NCI-H1436 (cell line): Measurements from ENCODE around the gene RNF11.
"Not testable (repeated sequence)": the region's sequence is repeated elsewhere in the genome, so short reads cannot be mapped to it uniquely, and the experiment has no call there.

ENCODE experiments used
- DNase-seq: peaks from one replicate; lab custom pipeline; 2025; lab: John Stamatoyannopoulos, UW

RNF11 gene

DNA sequence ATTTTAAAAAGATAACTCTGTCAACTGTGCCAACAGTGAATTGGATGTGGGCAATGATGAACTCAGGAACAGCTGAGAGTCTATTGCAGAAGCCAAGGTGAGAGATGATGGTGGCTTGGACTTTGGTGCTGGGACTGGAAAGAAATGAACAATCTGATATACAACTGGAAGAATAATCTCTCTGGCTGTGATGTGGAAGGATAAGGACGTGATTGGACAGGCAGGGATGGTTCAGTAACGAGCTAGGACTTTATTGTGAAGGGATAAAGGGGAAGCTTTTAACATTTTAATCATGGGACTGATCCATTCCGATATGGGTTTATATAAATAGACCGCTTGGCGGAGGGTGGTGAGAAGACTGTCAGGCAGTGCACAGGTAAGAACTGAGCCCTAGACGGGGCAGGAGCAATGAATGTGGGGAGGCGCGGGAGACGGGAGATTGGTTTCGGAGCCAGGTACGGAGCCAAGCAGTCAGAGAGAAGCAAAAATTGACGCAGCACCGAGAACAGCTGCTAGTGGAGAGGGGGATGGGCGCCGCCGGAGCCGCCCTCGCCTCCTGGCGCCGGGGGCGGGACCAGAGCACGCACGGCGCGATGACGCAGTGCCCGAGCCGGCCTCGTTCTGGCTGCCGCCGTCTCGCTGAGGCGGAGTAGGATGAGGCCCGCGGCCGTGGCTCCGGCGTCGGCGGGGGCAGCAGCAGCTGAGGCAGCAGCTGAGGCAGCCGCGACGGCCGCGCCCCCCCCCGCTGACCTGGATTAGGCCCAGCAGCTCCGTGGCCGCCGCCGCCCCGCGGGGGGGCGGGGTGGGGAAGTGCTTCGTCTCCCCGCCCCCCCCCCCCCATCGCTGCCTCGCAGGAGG, at the start of gene RNF11:
TSS of gene RNF11 (plus strand) at position 601 of the 858 bp plus-strand sequence. CDS start 484 bp downstream, outside the sequence.
- peak; percentile 91 for DNase-seq

GRCh38 chr1:51188230-51188629, 47.8 kb upstream of the RNF11 start:
- no peak for DNase-seq

GRCh38 chr1:51189421-51190073, 46.5 kb upstream of the RNF11 start:
- DNase-seq = peak; percentile 58

- no peak for DNase-seq
Observed at GRCh38 chr1:51190961-51191360, 45.1 kb upstream of the RNF11 start.

- DNase-seq = peak; percentile 64
Observed at GRCh38 chr1:51192213-51192843, 43.7 kb upstream of the RNF11 start.

- no peak for DNase-seq
Observed at GRCh38 chr1:51193564-51193963, 42.5 kb upstream of the RNF11 start.

DNA sequence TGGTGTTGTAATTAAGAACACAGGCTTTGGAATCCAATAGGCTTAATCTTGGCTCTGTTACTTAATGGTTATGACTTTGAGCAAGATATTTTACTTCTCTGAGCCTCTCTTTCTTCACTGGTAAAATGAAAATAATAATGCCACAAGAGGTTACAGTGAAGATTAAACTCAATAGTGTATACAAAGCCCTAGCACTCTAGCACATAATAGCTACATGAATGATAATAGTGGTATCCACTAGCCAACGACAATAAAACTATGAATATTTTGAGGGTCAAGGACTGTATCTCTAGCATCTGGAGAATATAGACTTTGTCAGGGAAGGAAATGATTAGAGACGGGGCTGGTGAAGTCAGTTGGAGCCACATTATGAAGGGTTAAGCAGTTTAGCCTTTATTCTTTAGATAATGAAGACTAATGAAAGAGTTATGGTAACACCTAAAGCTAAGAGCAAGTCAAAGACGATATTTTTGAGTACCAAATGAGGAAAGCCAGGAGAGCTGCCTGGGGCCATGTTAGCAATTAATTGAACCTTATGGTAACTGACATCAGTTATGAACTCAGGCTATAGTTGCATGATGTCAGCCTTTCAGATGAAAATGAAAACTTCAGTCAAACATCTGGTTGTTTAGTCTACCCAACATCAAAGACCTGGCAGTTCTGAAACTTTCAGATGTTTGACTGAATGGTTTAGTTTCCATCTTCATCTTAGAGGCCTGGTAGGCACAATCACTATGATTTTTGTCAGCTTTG, 32.8 kb upstream of the RNF11 start:
- DNase-seq = no peak

- DNase-seq = no peak
Observed at GRCh38 chr1:51203874-51204245, 32.2 kb upstream of the RNF11 start.

- DNase-seq = no peak
Observed at GRCh38 chr1:51210055-51210454, 26.0 kb upstream of the RNF11 start.

DNA sequence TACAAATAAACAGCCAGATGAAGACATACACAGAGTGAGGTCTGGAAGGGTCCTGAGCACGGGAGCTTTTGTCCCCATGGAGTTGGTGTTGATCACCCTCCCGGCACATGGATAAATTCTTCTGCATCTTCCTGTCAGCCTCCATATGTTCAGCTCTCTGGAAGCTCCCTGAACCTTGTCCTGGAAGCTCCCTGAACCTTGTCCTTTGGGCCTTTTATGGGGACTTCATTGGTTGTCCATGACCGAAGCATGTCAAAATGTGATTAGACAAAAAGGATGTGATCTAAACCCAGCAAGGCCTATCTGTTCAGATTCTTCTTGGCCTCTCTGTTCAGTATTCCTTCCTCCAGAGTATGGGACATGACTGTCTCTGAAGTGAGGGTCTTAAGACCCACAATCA, 25.4 kb upstream of the RNF11 start:
- DNase-seq = no peak

DNA sequence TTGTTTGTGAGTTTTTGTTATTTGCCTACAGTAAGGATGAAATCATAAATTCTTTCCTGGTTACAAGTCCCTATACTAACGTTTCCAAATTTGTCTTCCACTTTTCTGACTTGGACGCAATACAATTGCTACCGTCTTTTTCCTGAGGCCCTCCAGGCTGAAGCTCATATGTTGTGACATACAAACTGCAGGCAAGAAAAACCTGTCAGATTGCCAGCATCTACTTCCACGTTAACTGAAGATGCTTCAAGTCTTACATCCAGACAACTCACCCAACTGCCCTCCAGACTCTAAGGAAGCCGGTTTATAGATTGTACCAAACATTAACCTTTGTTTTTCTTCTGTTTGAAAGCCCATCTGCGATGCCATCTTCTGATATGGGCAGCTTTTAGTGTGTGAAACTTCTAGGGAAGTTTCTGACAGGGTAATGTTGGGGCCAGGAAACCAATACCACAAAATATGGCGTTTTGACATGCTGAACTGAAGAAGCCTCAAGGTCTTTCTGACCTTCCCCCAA, 21.4 kb upstream of the RNF11 start:
- DNase-seq = no peak

DNA sequence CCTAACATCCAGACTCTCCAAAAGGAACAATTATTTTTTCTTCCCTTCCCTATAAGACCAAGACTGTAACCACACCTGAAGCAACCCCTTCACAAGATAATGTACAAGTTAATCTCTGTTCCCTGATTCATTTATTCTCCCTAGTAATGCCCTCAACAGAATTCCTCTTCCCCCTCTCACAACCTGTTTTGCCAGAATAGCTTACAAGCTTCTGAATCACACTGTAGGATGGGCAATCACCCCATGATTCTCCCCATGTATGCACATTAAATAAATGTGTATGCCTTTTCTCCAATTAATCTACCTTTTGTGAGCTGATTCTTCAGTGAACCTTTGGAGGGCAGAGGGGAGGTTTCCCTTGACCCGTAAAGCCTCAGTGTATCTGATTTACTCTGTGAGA, 20.9 kb upstream of the RNF11 start:
- DNase-seq = no peak

GRCh38 chr1:51216631-51217030, 19.4 kb upstream of the RNF11 start:
- DNase-seq = no peak

- no peak for DNase-seq
Observed at GRCh38 chr1:51217101-51217500, 19.0 kb upstream of the RNF11 start.

GRCh38 chr1:51218570-51218969, 17.5 kb upstream of the RNF11 start:
- no peak for DNase-seq

GRCh38 chr1:51219022-51219421, 17.1 kb upstream of the RNF11 start:
- DNase-seq = no peak

GRCh38 chr1:51221529-51221928, 14.5 kb upstream of the RNF11 start:
- DNase-seq = not testable (repeated sequence)

DNA sequence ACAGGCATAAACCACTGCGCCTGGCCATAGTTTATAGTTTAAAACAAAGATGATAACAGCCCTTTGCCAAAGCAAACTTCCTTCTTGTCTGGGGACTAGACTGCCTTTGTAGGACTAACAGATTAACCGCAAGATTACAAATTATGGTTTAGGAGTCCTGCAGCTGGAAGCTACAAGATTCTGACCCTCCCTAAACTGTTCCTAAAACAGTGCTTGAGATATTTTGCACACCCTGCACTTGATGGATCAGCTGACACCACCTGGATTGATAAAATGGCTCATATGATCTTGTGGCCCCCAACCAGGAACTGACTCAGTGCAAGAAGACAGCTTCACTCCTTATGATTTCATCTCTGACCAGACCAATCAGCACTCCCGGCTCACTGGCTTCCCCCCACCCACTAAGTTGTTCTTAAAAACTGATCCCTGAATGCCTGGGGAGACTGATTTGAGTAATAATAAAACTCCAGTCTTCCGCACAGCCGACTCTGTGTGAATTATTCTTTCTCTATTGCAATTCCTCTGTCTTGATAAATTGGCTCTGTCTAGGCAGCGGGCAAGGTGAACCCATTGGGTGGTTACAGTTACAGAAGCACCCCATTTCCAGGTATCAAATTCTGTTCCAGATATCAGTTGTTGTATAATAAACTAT, 13.8 kb upstream of the RNF11 start:
- DNase-seq = no peak

GRCh38 chr1:51222809-51223208, 13.3 kb upstream of the RNF11 start:
- no peak for DNase-seq

DNA sequence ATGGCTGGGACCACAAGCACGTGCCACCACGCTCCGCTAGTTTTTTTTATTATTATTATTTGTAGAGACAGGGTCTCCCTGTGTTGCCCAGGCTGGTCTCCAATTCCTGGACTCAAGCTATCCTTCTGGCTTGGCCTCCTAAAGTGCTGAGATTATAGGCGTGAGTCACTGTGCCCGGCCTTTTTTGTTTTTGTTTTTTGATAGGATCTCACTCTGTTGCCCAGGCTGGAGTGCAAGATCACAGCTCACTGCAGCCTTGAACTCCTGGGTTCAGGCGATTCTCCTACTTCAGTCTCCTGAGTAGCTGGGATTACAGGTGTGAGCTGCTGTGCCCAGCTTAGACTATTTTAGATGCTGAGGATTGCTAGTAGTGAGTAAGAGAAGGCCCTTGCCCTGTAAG, 11.8 kb upstream of the RNF11 start:
- DNase-seq = no peak

- not testable (repeated sequence) for DNase-seq
Observed at GRCh38 chr1:51227231-51227960, 8.7 kb upstream of the RNF11 start.
